Loucy (cell line): ENCODE results near the gene TAC4.

ENCODE experiments used
- CTCF ChIP-seq: fragments of 200-600 bp; sonication (generic); conservative IDR thresholded peaks from 2 replicates; pipeline ENCODE4 v1.5.1; 2014; ENCODE audit warnings: mild to moderate bottlenecking, antibody characterized with exemption, low read length
- EZH2phosphoT487 ChIP-seq: fragments of 200-600 bp; IDR thresholded peaks from 2 replicates; pipeline ENCODE4 v1.6.1; 2018; ENCODE audit warnings: antibody characterized with exemption, mild to moderate bottlenecking, moderate library complexity, borderline replicate concordance

- TF ChIP-seq CTCF = no peak
- TF ChIP-seq EZH2phosphoT487 = no peak
Measured at GRCh38 chr17:49819138-49819537, 28.7 kb downstream of the TAC4 start.
